GM12801 (cell line): ENCODE measurements around the gene PLA2G4E.

ENCODE experiments used
- TF ChIP-seq, protein P1 (sequence below): IDR thresholded peaks from one replicate; pipeline ENCODE4 v1.5.1; 2011; ENCODE audit warnings: control low read depth; ENCODE audit not compliant: insufficient read length; ENCODE audit errors: extremely low read depth

PLA2G4E gene

DNA sequence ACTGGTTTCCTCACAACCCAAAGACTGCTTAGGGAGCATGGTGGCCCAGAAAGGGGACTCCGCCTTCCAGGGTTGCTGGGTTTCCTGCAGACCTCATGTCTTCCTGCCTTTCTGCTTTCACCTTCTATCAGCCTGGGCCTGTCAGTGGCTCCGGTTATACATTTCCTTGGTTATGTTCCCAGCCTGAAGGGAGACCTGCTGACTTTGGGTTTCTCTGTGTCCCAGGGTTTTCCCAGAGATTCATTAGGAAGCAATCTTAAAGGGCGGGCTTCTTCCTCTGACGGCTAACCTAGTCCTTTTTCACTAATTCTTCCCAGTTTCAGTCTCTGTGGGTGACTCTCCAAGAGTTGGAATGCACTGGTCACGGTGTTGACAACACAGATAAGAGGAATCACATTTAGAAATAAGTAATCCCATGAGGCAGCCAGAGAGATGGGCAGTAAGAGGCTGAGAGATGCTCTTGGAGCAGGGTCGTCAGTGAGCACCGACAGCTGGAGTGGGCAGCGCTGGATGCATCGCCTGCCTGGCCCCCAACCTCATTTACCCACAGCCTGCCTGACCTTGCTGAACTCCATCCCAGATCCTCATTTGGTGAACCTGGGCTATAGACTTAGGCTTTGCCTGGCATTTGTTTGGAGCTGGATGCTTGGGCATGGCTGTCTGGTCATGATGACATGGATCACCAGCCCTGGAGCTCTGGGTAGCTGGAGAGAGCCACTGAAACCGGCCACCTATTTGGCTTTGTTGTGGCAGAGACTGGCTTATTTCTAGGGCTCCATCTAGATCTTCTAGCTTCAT, 38.5 kb downstream of the PLA2G4E start:
- TF ChIP-seq, protein P1, sequence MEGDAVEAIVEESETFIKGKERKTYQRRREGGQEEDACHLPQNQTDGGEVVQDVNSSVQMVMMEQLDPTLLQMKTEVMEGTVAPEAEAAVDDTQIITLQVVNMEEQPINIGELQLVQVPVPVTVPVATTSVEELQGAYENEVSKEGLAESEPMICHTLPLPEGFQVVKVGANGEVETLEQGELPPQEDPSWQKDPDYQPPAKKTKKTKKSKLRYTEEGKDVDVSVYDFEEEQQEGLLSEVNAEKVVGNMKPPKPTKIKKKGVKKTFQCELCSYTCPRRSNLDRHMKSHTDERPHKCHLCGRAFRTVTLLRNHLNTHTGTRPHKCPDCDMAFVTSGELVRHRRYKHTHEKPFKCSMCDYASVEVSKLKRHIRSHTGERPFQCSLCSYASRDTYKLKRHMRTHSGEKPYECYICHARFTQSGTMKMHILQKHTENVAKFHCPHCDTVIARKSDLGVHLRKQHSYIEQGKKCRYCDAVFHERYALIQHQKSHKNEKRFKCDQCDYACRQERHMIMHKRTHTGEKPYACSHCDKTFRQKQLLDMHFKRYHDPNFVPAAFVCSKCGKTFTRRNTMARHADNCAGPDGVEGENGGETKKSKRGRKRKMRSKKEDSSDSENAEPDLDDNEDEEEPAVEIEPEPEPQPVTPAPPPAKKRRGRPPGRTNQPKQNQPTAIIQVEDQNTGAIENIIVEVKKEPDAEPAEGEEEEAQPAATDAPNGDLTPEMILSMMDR: no peak

DNA sequence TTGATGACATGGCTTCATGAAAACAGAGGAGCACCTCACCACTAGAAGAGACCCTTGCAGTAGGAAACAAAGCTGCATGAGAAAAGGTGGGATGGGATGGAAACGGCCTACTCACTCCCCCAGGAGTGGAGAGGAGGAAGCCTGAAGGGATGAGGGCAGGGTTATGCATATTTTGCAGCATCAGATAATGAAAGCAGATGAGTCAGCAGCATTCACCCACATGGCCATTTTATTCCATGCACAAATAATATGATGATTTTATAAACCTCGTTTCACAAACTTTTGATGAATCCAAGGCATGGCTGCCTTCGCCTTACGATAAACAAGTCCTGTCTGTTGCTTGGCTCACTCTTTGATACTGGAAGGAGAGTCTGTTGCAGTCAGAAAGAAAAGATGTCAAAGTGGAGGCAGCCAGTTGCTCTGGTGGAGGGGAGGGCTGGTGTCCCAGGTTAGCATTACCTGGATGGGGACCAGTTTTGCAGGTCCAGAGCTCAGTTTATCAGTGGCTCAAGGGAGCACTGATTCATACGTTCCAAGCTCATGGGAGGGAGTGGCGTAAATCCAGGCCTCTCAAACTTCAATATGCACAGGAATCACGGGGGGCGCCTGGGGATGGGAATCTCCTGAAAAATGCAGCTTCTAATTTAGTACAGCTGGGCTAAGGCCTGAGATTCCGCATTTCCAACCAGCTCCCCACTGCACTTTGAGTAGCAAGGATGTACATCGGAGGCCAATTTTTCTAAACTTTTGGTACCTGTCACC, 39.3 kb downstream of the PLA2G4E start:
- TF ChIP-seq, protein P1: no peak

DNA sequence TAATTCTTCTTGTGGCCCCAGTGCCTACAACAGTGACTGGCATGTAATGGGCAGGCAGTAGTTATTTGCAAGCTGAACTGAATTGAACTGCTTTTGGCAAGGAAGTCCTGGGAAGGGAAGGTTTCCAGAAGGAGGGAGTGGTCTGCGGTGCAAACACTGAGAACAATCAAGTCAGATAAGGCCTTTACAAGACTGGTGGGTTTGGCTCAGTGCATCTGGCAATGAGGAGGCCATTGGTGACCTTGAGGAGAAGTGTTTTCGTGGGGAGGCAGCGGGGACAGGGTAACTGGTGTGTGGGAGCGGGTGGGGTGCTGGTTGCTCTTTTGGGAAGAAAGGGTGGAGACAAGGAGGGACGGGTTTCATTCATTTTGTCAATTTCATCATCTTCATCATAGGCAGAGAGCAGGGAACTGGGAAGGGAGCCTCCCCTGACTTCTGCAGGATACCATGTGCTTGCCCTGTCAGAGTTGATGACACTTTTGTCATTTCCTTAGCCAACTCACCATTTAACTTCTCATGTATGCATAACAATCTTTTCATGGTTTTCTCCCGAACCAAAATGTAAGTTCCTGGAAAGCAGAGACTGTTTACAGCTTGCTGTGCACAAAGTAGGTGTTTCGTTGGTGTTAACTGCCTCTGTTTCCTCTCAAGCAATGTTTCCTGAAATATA, 40.1 kb downstream of the PLA2G4E start:
- TF ChIP-seq, protein P1: no peak

DNA sequence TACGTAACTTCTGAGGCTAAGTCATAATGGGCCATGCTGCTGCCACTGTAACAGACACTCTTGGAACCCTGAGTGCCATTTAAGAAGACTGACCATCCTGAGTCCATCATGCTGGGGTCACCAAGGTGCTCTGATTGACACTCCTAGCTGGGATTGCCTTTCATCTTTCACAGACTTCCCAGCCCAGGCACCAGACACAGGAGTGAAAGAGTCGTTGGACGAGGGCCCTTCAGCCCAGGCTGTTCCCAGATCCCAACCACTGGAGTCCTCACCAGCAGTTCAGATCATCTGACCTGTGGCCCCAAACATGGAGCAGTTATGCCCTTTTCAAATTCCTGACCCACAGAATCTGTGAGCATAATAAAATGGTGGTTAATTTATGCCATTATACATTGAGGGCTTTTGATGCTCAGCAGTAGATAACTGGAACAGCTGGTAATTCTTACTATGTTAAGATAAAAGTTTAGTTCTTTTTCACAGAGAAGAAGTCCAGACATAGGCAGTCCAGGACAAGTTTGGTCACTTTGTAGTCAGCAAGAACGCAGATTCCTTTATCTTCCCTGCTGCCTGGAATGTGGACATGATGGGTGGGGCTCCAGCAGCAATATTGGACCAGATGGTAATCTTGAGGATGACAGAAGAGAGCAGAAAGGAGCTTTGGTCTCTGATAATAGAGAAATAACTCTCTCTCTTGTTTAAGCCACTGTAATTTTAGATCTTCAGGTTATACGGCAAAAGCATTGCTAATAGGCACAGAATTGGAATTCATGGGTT, 41.2 kb downstream of the PLA2G4E start:
- TF ChIP-seq, protein P1: no peak

DNA sequence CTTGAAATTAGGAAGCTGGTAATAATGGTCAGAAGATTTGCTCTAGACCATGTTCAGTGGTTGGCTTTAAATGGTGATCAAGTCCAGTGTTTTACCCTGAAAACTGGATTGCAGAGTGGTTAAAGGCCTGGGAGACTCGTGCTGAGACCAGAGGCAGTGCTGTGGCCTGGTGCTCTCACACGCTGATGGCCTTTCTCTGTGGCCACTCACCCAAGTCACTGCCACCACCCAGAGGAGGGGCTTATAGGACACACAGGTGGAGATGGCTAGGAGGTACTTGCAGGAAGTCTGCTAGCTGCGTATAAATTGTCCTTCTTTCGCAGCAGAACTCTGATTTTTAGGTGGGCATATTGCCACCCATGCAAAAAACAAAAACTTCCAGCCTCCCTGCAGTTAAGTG, 42.3 kb downstream of the PLA2G4E start:
- TF ChIP-seq, protein P1: no peak

DNA sequence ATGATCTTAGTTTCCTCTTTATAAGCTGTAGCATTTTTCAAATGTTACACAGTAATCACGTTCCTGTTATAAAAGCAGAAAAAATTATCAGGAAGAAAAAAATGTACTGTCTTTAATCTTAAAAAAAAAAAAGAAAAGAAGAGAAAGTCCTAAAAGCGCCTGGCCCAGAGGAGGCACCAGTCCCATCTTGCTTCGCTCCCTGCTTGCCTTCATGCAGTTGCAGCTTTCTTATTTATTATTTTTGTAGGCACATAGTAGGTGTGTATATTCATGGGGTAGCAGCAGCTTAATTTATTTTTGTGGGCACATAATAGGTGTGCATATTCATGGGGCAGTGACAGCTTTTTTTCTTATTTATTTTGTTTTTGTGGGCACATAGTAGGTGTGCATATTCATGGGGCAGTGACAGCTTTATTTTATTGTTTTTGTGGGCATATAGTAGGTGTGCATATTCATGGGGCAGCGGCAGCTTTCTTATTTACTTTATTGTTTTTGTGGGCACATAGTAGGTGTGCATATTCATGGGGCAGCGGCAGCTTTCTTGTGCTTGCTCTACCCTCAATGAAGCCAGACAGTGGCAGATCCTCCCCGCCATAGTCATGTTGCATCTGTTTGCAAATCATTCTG, 43.0 kb downstream of the PLA2G4E start:
- TF ChIP-seq, protein P1: no peak
